ENCODE results near the gene SLITRK6. TPM values are rescaled to one million over a fixed set of nuclear protein-coding genes. Genes with fewer than 3 reads are reported as not detected.

Gene SLITRK6
- 10 to 100 TPM in 1 of 3 donors, 1 to 10 TPM in 2; 4.7 to 10.2 (median 7.9) TPM for polyA plus RNA-seq (ENCODE audit: insufficient read length in 3 of 3)
- long read RNA-seq, donor 1: 0 reads
- long read RNA-seq, donor 2, full-length matches to known transcripts: 2 of 2 reads
- long read RNA-seq, donor 2, partial matches to known transcripts: 0 of 2 reads
- long read RNA-seq, donor 2, other reads (novel, unspliced or antisense): 0 of 2 reads
- long read RNA-seq, donor 3, full-length matches to known transcripts: 7 of 7 reads
- long read RNA-seq, donor 3, partial matches to known transcripts: 0 of 7 reads
- long read RNA-seq, donor 3, other reads (novel, unspliced or antisense): 0 of 7 reads
- long read RNA-seq, donor 4, full-length matches to known transcripts: 2 of 2 reads
- long read RNA-seq, donor 4, partial matches to known transcripts: 0 of 2 reads
- long read RNA-seq, donor 4, other reads (novel, unspliced or antisense): 0 of 2 reads
- long read RNA-seq, donor 5: 0 reads
- long read RNA-seq, donor 6, full-length matches to known transcripts: 8 of 8 reads
- long read RNA-seq, donor 6, partial matches to known transcripts: 0 of 8 reads
- long read RNA-seq, donor 6, other reads (novel, unspliced or antisense): 0 of 8 reads
- long read RNA-seq, donor 7, full-length matches to known transcripts: 4 of 4 reads
- long read RNA-seq, donor 7, partial matches to known transcripts: 0 of 4 reads
- long read RNA-seq, donor 7, other reads (novel, unspliced or antisense): 0 of 4 reads
- long read RNA-seq, donor 8: 0 reads
- long read RNA-seq, donor 9, full-length matches to known transcripts: 4 of 4 reads
- long read RNA-seq, donor 9, partial matches to known transcripts: 0 of 4 reads
- long read RNA-seq, donor 9, other reads (novel, unspliced or antisense): 0 of 4 reads
- long read RNA-seq, donor 10, full-length matches to known transcripts: 2 of 2 reads
- long read RNA-seq, donor 10, partial matches to known transcripts: 0 of 2 reads
- long read RNA-seq, donor 10, other reads (novel, unspliced or antisense): 0 of 2 reads
- long read RNA-seq, donor 11, full-length matches to known transcripts: 5 of 5 reads
- long read RNA-seq, donor 11, partial matches to known transcripts: 0 of 5 reads
- long read RNA-seq, donor 11, other reads (novel, unspliced or antisense): 0 of 5 reads
- long read RNA-seq, donor 12, full-length matches to known transcripts: 1 of 1 reads
- long read RNA-seq, donor 12, partial matches to known transcripts: 0 of 1 reads
- long read RNA-seq, donor 12, other reads (novel, unspliced or antisense): 0 of 1 reads
- long read RNA-seq, donor 13: 0 reads
- long read RNA-seq, donor 14, full-length matches to known transcripts: 2 of 2 reads
- long read RNA-seq, donor 14, partial matches to known transcripts: 0 of 2 reads
- long read RNA-seq, donor 14, other reads (novel, unspliced or antisense): 0 of 2 reads
- long read RNA-seq, donor 15, full-length matches to known transcripts: 1 of 1 reads
- long read RNA-seq, donor 15, partial matches to known transcripts: 0 of 1 reads
- long read RNA-seq, donor 15, other reads (novel, unspliced or antisense): 0 of 1 reads
- long read RNA-seq, donor 16, full-length matches to known transcripts: 9 of 9 reads
- long read RNA-seq, donor 16, partial matches to known transcripts: 0 of 9 reads
- long read RNA-seq, donor 16, other reads (novel, unspliced or antisense): 0 of 9 reads

- peak in 10 of 11 donors; percentile 9 to 29 (median 16) for DNase-seq (ENCODE audit: extremely low read depth in 1 of 11, low read depth in 9 of 11, low spot score in 4 of 11)
Measured at GRCh38 chr13:85799097-85799582, at the start of gene SLITRK6. Gene SLITRK6, minus strand, starts transcription at chr13:85799419. Its CDS starts 2,911 bp downstream, at chr13:85796508.

- DNase-seq (ENCODE audit: extremely low read depth in 1 of 11, low read depth in 9 of 11, low spot score in 4 of 11): no peak
Measured at GRCh38 chr13:85847012-85847411, 47.8 kb upstream of the SLITRK6 start.

- no peak for DNase-seq (ENCODE audit: extremely low read depth in 1 of 11, low read depth in 9 of 11, low spot score in 4 of 11)
Measured at GRCh38 chr13:85841427-85841826, 42.2 kb upstream of the SLITRK6 start.

GRCh38 chr13:85833921-85834320 is 34.7 kb upstream of the SLITRK6 start:
- DNase-seq (ENCODE audit: extremely low read depth in 1 of 11, low read depth in 9 of 11, low spot score in 4 of 11): no peak

GRCh38 chr13:85828094-85828684 is 29.0 kb upstream of the SLITRK6 start:
- peak in 2 of 11 donors; percentile 8 to 10 for DNase-seq (ENCODE audit: extremely low read depth in 1 of 11, low read depth in 9 of 11, low spot score in 4 of 11)

- no peak for DNase-seq (ENCODE audit: extremely low read depth in 1 of 11, low read depth in 9 of 11, low spot score in 4 of 11)
Measured at GRCh38 chr13:85825454-85825853, 26.2 kb upstream of the SLITRK6 start.

- no peak for DNase-seq (ENCODE audit: extremely low read depth in 1 of 11, low read depth in 9 of 11, low spot score in 4 of 11)
Measured at GRCh38 chr13:85823832-85824231, 24.6 kb upstream of the SLITRK6 start.

- no peak for DNase-seq (ENCODE audit: extremely low read depth in 1 of 11, low read depth in 9 of 11, low spot score in 4 of 11)
Measured at GRCh38 chr13:85819513-85819912, 20.3 kb upstream of the SLITRK6 start.

GRCh38 chr13:85816413-85816812 is 17.2 kb upstream of the SLITRK6 start:
- DNase-seq (ENCODE audit: extremely low read depth in 1 of 11, low read depth in 9 of 11, low spot score in 4 of 11): no peak

- no peak for DNase-seq (ENCODE audit: extremely low read depth in 1 of 11, low read depth in 9 of 11, low spot score in 4 of 11)
Measured at GRCh38 chr13:85812282-85812681, 13.1 kb upstream of the SLITRK6 start.

GRCh38 chr13:85808811-85809210 is 9.6 kb upstream of the SLITRK6 start:
- no peak for DNase-seq (ENCODE audit: extremely low read depth in 1 of 11, low read depth in 9 of 11, low spot score in 4 of 11)

- DNase-seq (ENCODE audit: extremely low read depth in 1 of 11, low read depth in 9 of 11, low spot score in 4 of 11): peak in 10 of 11 donors; percentile 10 to 53 (median 26)
Measured at GRCh38 chr13:85806553-85807175, 7.4 kb upstream of the SLITRK6 start.

- DNase-seq (ENCODE audit: extremely low read depth in 1 of 11, low read depth in 9 of 11, low spot score in 4 of 11): no peak
Measured at GRCh38 chr13:85798556-85798955, 663 bp downstream of the SLITRK6 start.

GRCh38 chr13:85797311-85797710 is 1.9 kb downstream of the SLITRK6 start:
- no peak for DNase-seq (ENCODE audit: extremely low read depth in 1 of 11, low read depth in 9 of 11, low spot score in 4 of 11)

- DNase-seq (ENCODE audit: extremely low read depth in 1 of 11, low read depth in 9 of 11, low spot score in 4 of 11): no peak
Measured at GRCh38 chr13:85785205-85785604, 14.0 kb downstream of the SLITRK6 start.

- no peak for DNase-seq (ENCODE audit: extremely low read depth in 1 of 11, low read depth in 9 of 11, low spot score in 4 of 11)
Measured at GRCh38 chr13:85772367-85772766, 26.9 kb downstream of the SLITRK6 start.

GRCh38 chr13:85771856-85772255 is 27.4 kb downstream of the SLITRK6 start:
- DNase-seq (ENCODE audit: extremely low read depth in 1 of 11, low read depth in 9 of 11, low spot score in 4 of 11): no peak
